Heart right ventricle (tissue), 16 donors: Measurements from ENCODE around the gene TOMM5. TPM values are rescaled to one million over a fixed set of nuclear protein-coding genes. Genes with fewer than 3 reads are reported as not detected.
"Not testable (repeated sequence)": the region's sequence is repeated elsewhere in the genome, so short reads cannot be mapped to it uniquely, and the experiment has no call there.

Experiments used
- ATAC-seq, 8 donors: fragments of 200-7000 bp; cut with Tn5 transposase; one replicate each; pipeline ENCODE4 v1.9.1; 2020; ENCODE audit warnings: mild to moderate bottlenecking in 8 of 8, moderate library complexity in 8 of 8, moderate number of reproducible peaks in 1 of 8
- DNase-seq, 2 donors: peaks; one replicate each; pipeline ENCODE4 v3.0.0-alpha.2; 2020
- H3K27ac ChIP-seq, 10 donors: fragments of 200-600 bp; sonication (generic) in 2 of 10; one replicate each; pipeline versions ENCODE4 v1.5.0 to v1.8.0; 2020 to 2022; ENCODE audit warnings: mild to moderate bottlenecking in 3 of 10
- H3K27me3 ChIP-seq, 7 donors: fragments of 200-600 bp; one replicate each; pipeline ENCODE4 v1.8.0; 2021 to 2022; ENCODE audit warnings: mild to moderate bottlenecking in 2 of 7
- H3K36me3 ChIP-seq, 9 donors: fragments of 200-600 bp; sonication (generic) in 1 of 9; one replicate each; pipeline versions ENCODE4 v1.5.0 to v1.8.0; 2020 to 2022; ENCODE audit warnings: mild to moderate bottlenecking in 2 of 9
- H3K4me1 ChIP-seq, 9 donors: fragments of 200-600 bp; sonication (generic) in 1 of 9; one replicate each; pipeline versions ENCODE4 v1.5.0 to v1.8.0; 2020 to 2022; ENCODE audit warnings: mild to moderate bottlenecking in 4 of 9
- H3K4me3 ChIP-seq, 10 donors: fragments of 200-600 bp; sonication (generic) in 2 of 10; one replicate each; pipeline versions ENCODE4 v1.5.0 to v1.8.0; 2020 to 2022; ENCODE audit warnings: mild to moderate bottlenecking in 7 of 10, moderate library complexity in 2 of 10
- H3K9me3 ChIP-seq, 11 donors: fragments of 200-600 bp in 10 of 11; sonication (generic) in 2 of 11; one replicate each; pipeline versions ENCODE4 v1.5.0 to v1.8.0; 2013 to 2022; ENCODE audit warnings: mild to moderate bottlenecking in 2 of 11, control low read depth in 1 of 11, moderate library complexity in 1 of 11
- CTCF ChIP-seq, 9 donors: fragments of 200-600 bp; sonication (generic) in 2 of 9; IDR thresholded peaks; one replicate each; pipeline versions ENCODE4 v1.5.0 to v1.8.0; 2021 to 2022; ENCODE audit warnings: antibody characterized with exemption in 9 of 9, mild to moderate bottlenecking in 5 of 9, moderate library complexity in 1 of 9
- WGBS, 2 donors: extraction: QIAGEN DNeasy Blood & Tissue Kit; methylation state at CpG; one replicate each; pipeline ENCODE4 v1.1.7; 2013; ENCODE audit warnings: inconsistent platforms in 1 of 2; 5-methylcytosine and 5-hydroxymethylcytosine counted together
- intact Hi-C, 10 donors: fragments of 100-400 bp; cut with DNase I; formaldehyde crosslinking; loops; one replicate each; pipeline versions ENCODE4 v1.11.1 to v1.14.2; 2022
- polyA plus RNA-seq, 2 donors: library from polyadenylated mRNA; stranded (reverse); fragments of 200-250 nt; gene quantifications; one replicate each; pipeline ENCODE4 v1.2.3, GENCODE V29; 2013
- total RNA-seq, 10 donors: library from RNA; stranded (reverse); fragmentation: NEBNext Ultra II Directional in 3 of 10; extraction: Animal tissue kit (Norgen Biotek cat#: 25700) in 3 of 10; gene quantifications; one replicate each; pipeline versions ENCODE4 v1.2.1 to v1.2.4, GENCODE V29; 2021 to 2023
- donor health status: Arrhythmogenic right ventricular cardiomyopathy.
- donor health status: ischemic (EF 13 %, LVEDD 7.1; RV severe dilation, severe dysfunction).
- donor health status: healthy with polysubstance abuse.
- donor health status: DM: no; HTN: yes; CAD: no.
- donor health status: DM: no; HTN: no; CAD: no.
- donor health status: ischemic (EF 25% LVEDD 6.9; RV normal size, moderate dysfunction).
- donor health status: ischemic (EF 25% LVEDD 5.7; RV mildly dilated, moderate dysfunction).
- donor health status: healthy.
- donor health status: DM: yes; HTN: yes; CAD: no.
- donor health status: Ischemic cardiomyopathy.
- donor health status: ischemic (EF 35%, LVEDD 5.7; RV mildly dilated, moderate dysfunction).
- donor health status: nonischemic (EF 11% LVEDD 7.7; RV severe dilation, severe dysfunction).
- donor health status: DM: yes; HTN: yes; CAD: no.
- donor health status: PGD.
- donor health status: ischemic (EF 29% LVEDD 5.4; RV normal size, mild dysfunction).
- donor health status: nonischemic (EF 23%, LVEDD 6.1; RV moderate dilation, normal function).

Gene TOMM5
- total and polyA plus RNA-seq, 12 donors, result 45.7 to 145 (median 52.8) TPM

GRCh38 chr9:37604296-37604695, 11.9 kb upstream of the TOMM5 start:
- no peak for ATAC-seq
- Histone ChIP-seq H3K4me3 (no peak overlapping the region), H3K9me3 (no peaks in the 10 kb centered on the region), H3K36me3 (no peaks in the 10 kb centered on the region), H3K27me3 (peaks cover 0 to 4% (median 0%) of the 10 kb centered on the region in 7 donors), H3K27ac (no peak overlapping the region), H3K4me1 (peaks cover 0 to 10% (median 5%) of the 10 kb centered on the region in 9 donors)
- no peak for DNase-seq
- WGBS, 2 donors, result 85 to 92% methylated on average over 1 of the region's 1 CpG
- no peak for TF ChIP-seq CTCF (IDR thresholded peaks at IDR 0.05)
- intact Hi-C loops, result loop anchor here in 1 of 10 donors (10.0 kb wide), 1 partner anchor 51 kb away; the partner anchor contains the start of gene FRMPD1

- DNase-seq, result peak in 1 of 2 donors; percentile 18
- ATAC-seq, result peak in 7 of 8 donors; percentile 24 to 92 (median 53)
- H3K36me3 ChIP-seq, result no peaks in the 10 kb centered on the region
- intact Hi-C loops, result loop anchor here in 1 of 10 donors (10.0 kb wide), 1 partner anchor 52 kb away; the partner anchor contains the start of gene FRMPD1
- no peak overlapping the region for H3K4me3 ChIP-seq
- TF ChIP-seq CTCF (IDR thresholded peaks at IDR 0.05), result no peak
- peaks cover 0 to 4% (median 0%) of the 10 kb centered on the region in 7 donors for H3K27me3 ChIP-seq
- 33% methylated on average over 5 of the region's 5 CpGs for WGBS, 2 donors
- H3K27ac ChIP-seq, result no peak overlapping the region
- peaks cover 0 to 10% (median 5%) of the 10 kb centered on the region in 9 donors for H3K4me1 ChIP-seq
- H3K9me3 ChIP-seq, result no peaks in the 10 kb centered on the region
These were observed 10.4 kb upstream of the TOMM5 start for GRCh38 chr9:37602817-37603216.

GRCh38 chr9:37602061-37602460, 9.7 kb upstream of the TOMM5 start:
- WGBS, 2 donors, result 90 to 92% methylated on average over 4 of the region's 4 CpGs
- peaks cover 0 to 10% (median 5%) of the 10 kb centered on the region in 9 donors for H3K4me1 ChIP-seq
- ATAC-seq, result not testable (repeated sequence)

GRCh38 chr9:37596504-37596903, 4.1 kb upstream of the TOMM5 start:
- no peak for TF ChIP-seq CTCF (IDR thresholded peaks at IDR 0.05)
- H3K36me3 ChIP-seq, result no peaks in the 10 kb centered on the region
- H3K4me1 ChIP-seq, result peaks cover 0 to 22% (median 7%) of the 10 kb centered on the region in 9 donors
- H3K9me3 ChIP-seq, result no peaks in the 10 kb centered on the region
- peaks cover 0 to 16% (median 5%) of the 10 kb centered on the region in 7 donors for H3K27me3 ChIP-seq
- WGBS, 2 donors, result 47 to 59% methylated on average over 2 of the region's 2 CpGs
- ATAC-seq (no peak), DNase-seq (no peak)
- intact Hi-C loops, result loop anchor here in 3 of 10 donors (10.0 kb wide), 3 partner anchors 48 to 188 kb away; partner anchors contain the start of genes EXOSC3 (in 1 of the 3) and FRMPD1 (in 1 of the 3)
- no peak overlapping the region for H3K4me3 ChIP-seq
- H3K27ac ChIP-seq, result no peak overlapping the region

More at GRCh38 chr9:37602061-37602460, 9.7 kb upstream of the TOMM5 start:
- H3K27me3 ChIP-seq, result peaks cover 0 to 11% (median 4%) of the 10 kb centered on the region in 7 donors
- intact Hi-C loops, result loop anchor here in 1 of 10 donors (10.0 kb wide), 1 partner anchor 53 kb away; the partner anchor contains the start of gene FRMPD1
- DNase-seq, H3K9me3 ChIP-seq, H3K27ac ChIP-seq, H3K4me3 ChIP-seq, H3K36me3 ChIP-seq: not testable (repeated sequence)
